COLO668 (cell line): Measurements from ENCODE around the gene DENND1A.

ENCODE experiments used
- DNase-seq: peaks from one replicate; lab custom pipeline; 2025; ENCODE audit not compliant: unreplicated experiment; lab: John Stamatoyannopoulos, UW

Gene DENND1A

GRCh38 chr9:123865226-123866000 is 64.5 kb downstream of the DENND1A start:
- no peak for DNase-seq

- no peak for DNase-seq
Measured at GRCh38 chr9:123864251-123864650, 65.7 kb downstream of the DENND1A start.

DNA sequence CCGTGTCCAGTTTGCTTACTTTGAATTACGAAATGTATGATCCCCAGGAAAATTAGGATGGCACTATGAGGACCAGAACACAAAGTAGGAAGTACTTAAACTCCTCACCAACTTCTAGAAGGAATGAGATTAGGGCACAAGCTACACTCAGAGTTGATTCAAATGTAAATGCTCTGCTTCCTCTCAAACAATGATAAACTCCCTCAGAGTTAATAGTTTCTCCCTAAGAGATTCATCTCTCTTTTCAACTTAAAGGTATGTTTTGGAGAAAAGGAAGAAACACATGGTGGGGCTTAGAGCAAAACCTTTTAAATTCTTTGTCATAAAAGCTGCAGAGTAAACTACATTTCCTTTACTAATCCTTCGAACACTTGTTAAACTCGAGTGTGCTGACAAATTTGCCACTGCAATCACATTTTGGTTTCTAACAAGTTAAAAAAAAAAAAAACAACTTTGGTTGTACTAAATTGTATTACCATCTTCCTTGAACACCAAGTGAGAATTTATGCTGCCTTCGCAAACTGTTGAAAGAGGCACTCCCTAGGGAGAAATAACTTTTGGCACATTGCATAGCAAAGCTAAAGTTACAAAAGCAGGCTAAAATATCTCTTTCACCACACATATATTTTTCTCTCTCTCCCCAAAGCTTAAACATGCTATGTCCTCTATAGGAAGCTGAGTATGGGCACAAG is 66.6 kb downstream of the DENND1A start:
- no peak for DNase-seq

- DNase-seq: no peak
Measured at GRCh38 chr9:123861756-123862120, 68.2 kb downstream of the DENND1A start.

- no peak for DNase-seq
Measured at GRCh38 chr9:123861086-123861755, 68.7 kb downstream of the DENND1A start.

- no peak for DNase-seq
Measured at GRCh38 chr9:123860603-123861002, 69.3 kb downstream of the DENND1A start.

GRCh38 chr9:123852403-123852802 is 77.5 kb downstream of the DENND1A start:
- DNase-seq: no peak

GRCh38 chr9:123851851-123852250 is 78.1 kb downstream of the DENND1A start:
- DNase-seq: no peak

DNA sequence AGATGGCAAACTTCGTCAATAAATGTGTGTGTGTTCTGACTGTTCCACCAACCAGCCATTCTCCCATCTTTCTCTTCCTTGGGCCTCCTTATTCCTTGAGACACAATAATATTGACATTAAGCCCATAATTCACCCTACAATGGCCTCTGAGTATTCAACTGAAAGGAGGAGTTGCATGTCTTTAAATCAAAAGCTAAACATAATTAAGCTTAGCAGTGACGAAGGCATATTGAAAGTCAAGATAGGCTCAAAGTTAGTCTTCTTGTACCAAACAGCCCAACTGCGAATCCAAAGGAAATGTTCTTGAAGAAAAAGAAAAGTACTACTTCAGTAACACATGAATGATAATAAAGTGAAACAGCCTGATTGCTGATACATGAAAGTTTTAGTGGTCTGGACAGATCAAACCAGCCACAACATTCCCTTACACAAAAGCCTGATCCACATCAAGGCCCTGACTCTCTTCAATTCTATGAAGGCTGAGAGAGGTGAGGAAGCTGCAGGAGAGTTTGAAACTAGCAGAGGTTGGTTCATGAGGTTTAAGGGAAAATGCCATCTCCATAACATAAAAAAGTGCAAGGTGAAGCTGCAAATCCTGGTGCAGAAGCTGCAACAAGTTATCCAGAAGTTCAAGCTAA is 81.4 kb downstream of the DENND1A start:
- DNase-seq: no peak

DNA sequence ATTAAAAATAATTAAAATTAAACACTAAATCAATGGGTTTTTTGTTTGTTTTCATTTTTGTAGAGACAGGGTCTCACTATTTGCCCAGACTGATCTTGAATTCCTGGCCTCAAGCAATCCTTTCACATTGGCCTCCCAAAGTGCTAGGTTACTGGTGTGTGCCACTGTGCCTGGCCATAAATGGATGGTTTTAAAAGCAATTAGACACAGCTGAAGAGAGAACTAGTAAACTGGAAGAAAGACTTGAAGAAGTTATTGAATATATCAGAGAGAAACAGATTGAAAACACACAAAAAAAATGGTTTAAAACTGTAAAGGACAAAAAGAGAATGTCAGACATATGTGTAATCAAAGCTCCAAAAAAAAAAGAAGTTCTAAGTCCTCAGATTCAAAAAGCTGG is 83.0 kb downstream of the DENND1A start:
- DNase-seq: no peak

DNA sequence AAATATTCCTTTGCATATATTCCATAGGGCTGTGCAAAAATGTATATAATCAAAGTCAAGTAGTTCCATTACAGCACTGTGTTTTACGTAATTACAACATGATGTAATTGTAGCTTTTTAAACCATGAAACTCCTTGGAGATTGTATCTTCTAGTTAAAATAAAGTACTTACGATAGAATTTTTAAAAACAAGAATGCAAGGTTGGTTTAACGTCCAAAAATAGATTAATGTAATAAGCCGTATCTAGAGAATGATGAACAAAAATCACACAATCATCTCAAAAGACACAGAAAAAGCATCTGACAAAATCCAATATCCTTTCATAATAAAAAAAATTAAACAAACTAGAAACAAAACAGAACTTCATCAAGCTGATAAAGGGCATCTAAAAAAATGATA is 86.2 kb downstream of the DENND1A start:
- no peak for DNase-seq

GRCh38 chr9:123835821-123836220 is 94.1 kb downstream of the DENND1A start:
- no peak for DNase-seq

GRCh38 chr9:123834889-123835562 is 94.9 kb downstream of the DENND1A start:
- DNase-seq: no peak

DNA sequence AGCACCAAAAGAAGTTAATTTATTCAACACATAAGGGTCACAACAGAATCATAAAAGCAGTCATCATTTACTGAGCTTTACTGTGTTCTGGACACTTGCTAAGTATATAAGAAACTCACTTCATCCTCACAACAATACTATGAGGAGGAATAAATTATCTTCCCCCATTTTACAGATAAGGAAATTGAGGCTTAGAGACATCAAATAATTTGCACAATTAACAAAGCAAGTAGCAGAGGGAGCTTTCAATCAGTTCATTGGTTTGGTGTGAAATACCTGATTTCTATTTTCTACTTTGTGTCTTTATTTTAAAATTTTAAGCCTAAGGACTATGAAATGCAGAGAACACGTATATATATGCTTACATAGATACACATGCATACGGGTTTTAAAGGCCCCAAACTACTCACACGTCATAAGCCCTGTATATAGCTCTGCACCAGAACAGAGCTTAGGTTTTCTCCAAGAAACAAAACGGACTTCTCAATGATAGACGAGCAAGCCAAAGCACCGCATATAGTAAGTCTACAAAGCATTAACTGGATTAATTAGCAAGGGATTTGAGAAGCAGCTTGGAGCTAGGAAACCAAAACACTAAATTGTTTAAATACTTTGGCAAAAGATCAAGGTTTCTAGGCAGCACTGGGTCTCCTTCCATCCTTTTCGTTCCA is 95.6 kb downstream of the DENND1A start:
- DNase-seq: no peak

DNA sequence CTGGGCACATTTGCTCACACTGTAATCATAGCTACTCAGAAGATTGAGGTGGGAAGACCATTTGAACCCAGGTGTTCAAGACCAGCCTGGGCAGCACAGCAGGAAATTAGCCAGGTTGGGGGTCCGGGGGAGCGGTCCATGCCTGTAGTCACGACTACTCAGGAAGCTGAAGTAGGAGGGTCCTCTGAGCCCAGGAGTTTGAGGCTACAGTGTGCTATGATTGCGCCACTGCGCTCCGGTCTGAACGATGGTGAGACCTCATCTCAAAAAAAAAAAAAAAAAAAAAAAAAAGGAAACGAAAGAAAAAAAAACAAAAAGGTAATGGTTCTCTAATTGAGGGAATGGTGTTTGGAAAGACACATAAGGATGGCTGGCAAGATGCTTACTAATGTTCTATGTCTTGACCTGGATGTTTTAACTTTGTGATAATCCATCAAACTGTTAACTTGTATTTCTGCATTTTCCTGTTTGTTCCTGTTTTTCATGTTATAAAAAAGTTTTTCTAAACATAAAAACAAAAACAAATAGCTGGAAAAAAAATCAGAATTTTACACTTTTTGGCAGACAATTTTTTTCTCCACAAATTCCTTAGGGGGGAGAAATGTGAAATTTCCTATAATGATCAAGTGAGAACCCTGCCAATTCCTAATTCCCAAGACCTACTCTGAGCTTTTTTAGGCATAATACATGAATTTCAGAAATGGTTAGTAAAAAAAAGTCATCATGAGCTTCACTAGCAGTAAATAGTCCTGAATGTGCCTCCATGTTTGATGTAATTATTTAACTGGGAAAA is 96.9 kb downstream of the DENND1A start:
- no peak for DNase-seq

- DNase-seq: no peak
Measured at GRCh38 chr9:123832176-123832575, 97.8 kb downstream of the DENND1A start.

- DNase-seq: no peak
Measured at GRCh38 chr9:123828449-123828848, 101.5 kb downstream of the DENND1A start.

GRCh38 chr9:123825342-123826060 is 104.4 kb downstream of the DENND1A start:
- no peak for DNase-seq
